Activated CD4-positive, alpha-beta T cell treated with anti-CD3 and anti-CD28 coated beads for 48 hours (primary cell): Measurements from ENCODE around the gene EML3.

Source experiments
- DNase-seq: peaks from one replicate; pipeline ENCODE4 v3.0.0-alpha.2; 2020

Gene EML3

DNA sequence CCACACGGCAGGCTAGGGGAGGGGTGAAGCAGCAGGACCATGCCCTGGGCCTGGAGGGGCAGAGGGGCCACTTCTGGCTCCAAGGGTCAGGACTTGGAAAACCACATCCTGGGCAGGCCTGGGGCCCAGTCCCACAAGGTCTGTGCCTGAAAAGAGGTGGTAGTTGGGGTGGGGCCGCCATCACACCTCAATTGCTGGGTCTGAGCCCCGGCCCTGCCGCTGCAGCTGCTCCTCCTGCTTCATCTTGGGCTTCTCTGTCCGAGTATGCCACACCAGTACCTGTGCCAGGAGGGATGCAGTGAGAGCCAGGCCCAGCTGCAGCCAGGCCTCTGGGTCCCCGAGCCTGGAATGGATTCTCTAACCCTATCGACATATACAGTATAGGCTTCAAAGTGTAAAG, 2.9 kb upstream of the EML3 start:
- no peak for DNase-seq

DNA sequence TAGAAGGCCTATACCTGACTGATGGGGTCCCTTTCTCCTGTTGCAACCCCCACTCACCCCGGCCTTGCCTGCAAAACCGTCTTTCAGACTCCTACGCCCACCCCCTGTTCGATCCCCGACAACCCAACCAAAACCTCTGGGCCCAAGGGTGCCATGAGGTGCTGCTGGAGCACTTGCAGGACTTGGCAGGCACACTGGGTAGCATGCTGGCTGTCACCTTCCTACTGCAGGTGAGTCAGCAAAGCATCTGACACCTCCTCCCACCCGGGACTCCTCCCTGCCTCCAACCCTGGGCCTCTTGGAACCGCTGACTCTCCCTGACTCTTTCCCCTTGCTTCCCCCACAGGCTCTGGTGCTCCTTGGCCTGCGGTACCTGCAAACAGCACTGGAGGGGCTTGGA, 1.7 kb upstream of the EML3 start:
- peak; percentile 75 for DNase-seq

DNA sequence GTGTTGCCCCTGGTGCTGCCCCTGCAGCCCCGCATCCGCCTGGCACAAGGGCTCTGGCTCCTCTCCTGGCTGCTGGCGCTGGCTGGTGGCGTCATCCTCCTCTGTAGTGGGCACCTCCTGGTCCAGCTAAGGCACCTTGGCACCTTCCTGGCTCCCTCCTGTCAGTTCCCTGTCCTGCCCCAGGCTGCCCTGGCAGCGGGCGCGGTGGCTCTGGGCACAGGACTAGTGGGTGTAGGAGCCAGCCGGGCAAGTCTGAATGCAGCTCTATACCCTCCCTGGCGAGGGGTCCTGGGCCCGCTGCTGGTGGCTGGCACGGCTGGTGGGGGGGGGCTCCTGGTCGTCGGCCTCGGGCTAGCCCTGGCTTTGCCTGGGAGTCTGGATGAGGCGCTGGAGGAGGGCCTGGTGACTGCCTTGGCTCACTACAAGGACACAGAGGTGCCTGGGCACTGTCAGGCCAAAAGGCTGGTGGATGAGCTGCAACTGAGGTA, 760 bp upstream of the EML3 start:
- DNase-seq: no peak

DNA sequence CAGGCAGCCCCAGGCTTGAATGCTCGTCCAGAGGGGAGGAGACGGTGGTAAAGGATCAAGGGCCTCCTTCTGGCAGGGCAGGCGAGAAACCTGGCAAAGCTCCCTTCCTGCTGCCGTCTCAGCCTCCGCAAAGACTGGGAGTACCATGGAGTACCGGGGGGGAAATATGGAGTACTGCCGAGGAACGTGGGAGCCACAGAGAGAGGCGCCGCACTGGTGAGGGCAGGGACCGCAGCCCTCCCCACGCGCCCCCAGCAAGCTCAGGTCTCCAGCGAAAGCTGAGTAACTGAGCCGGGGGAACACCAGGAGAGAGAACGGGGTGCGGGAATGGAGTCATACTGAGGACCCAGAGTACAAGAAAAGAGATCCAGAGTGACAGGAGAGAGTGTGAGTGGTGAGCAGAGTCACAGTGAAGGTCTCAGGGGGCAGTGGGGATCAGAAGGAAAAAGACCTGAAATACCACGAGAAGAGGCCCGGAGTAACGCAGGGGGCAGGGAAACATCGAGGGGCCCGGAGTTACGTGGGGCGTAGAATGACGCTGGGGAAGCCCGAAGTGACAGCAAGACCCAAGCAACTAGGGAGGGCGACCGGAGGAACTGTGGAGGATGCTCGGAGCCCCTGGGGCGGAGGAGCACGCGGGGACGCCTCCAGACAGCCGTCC, 740 bp downstream of the EML3 start:
- peak; percentile 68 for DNase-seq

DNA sequence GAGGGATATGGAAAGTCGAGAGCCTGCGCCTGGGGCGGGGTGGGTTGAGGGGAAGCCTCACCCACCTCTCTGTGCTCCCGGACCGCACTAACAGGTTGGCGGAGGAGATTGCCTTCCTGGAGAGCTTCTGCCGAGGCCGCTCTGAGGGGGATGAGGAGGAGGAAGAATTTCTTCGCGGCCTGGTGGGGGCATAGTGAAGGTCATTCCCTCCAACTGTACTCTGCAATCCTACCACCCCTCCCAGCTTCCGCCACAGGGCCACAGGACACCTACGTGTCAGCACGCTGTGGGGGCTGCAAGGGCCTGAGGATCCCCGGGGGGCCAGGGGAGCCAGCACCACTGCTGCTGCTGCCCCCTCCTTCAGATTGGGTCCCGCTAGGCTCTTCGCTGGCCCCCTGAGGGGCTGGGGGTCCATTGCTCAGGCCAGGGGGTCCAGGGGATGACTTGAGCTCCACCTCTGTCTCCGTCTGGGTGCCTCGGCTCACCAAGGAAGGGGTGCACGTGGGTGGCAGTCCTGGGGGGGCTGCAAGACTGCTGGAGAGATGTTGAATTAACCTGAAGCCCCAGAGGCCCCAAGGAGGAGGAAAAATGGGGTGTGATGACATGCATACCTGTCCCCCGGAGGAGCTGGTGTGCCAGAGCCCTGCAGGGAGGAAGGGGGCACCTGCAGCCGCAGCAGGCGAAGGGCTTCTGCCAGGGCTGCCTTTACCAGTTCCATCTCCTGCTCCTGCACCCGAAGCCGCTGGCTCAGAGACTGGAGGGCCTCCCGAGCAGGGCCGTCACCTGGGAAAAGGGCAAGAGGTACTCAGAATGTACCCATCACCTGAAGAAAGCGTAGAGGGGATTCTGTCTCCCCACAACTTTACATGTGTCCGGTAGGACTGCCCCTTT, 1.5 kb downstream of the EML3 start:
- DNase-seq: no peak

DNA sequence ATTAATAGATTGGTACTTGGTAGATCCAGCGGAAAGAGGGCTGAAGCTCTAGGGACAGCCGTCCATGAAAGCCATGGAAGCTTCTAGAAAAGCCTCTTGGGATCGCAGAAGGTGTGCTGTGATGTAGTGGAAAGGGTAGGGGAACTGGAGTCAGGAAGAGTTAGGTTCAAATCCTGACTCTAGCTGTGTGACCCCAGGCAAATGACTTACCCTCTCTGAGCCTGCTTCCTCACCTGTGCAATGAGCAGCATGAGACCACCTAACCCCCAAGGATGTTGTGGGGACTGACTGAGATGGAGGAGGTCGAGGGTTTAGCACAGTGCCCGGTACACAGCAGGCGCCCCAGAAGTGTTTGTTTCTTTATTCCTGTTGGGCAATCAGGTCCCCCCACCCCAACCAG, 2.2 kb downstream of the EML3 start:
- DNase-seq: no peak

DNA sequence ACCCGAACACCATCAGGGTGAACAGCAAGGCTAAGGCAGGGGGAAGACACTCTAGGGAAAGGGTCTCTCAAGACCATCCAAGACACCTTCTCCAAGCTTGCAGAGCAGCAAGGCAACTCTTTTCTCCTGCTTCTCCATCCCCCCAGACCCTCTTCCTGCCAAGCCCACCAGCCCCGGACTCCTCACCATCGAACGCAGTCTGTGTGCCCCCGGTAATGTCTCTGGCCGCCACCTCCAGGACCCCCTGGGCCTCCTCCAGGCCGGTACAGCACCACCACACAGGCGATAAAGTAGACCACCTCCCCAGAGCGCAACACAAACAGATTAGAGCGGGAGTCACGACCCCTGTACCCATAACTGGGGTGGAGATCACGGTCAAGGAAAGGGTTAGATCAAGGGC, 3.8 kb downstream of the EML3 start:
- no peak for DNase-seq

DNA sequence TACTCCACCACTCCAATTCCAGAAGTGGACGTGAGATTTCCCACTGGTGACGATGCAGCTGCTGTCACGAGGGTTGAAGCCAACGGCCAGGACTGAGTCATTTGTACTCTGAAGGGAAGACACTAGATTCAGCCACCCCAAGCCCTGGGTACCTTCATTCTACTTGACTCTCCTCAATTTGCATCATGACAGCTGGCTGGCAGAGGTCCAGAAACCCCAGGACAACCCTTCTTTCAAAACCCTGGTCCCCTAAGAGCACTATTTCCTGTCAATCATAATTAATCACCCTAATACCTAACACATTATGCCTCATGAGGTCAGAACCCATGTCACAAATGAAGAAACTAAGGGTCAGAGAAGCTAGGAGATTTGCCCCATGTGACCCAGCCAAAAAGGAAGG, 4.9 kb downstream of the EML3 start:
- no peak for DNase-seq

DNA sequence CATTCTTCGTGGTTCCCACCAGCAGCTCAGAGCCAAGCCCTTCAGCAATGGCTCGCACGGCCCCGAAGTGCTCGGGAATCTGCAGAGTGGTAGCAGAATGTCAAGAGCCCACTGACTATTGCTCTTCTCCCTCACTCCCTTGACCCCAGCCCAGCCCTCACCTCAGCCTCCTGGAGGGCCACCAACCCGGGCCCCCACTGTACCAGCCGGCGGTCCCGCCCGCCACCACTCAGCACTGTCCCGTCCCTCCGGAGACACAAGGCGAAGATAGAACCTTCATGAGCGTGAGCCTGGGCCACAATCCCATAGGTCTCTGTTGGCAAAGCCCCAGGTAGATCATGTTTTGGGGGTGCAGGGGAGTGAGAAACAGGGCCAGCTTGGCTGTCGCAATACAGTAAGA, 6.7 kb downstream of the EML3 start:
- DNase-seq: no peak

DNA sequence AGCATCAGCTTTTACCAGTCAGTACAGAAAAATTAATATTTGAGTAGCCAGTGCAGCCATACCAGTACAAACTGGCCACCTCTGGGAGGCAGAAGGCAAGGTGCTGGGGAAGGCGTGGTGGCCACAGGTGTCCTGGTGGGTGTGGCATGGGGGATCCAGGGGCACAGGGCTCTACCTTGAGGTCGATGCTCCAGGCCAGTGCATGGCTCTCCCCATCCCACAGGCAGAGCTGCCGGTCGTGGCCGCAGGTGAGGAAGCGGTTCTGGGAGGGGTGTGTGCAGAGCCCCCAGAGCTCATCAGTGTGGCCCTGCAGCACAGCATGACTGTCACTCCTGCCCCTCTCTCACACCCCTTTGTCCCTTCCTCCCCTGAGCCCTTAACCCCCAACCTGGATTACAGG, 7.1 kb downstream of the EML3 start:
- DNase-seq: no peak

DNA sequence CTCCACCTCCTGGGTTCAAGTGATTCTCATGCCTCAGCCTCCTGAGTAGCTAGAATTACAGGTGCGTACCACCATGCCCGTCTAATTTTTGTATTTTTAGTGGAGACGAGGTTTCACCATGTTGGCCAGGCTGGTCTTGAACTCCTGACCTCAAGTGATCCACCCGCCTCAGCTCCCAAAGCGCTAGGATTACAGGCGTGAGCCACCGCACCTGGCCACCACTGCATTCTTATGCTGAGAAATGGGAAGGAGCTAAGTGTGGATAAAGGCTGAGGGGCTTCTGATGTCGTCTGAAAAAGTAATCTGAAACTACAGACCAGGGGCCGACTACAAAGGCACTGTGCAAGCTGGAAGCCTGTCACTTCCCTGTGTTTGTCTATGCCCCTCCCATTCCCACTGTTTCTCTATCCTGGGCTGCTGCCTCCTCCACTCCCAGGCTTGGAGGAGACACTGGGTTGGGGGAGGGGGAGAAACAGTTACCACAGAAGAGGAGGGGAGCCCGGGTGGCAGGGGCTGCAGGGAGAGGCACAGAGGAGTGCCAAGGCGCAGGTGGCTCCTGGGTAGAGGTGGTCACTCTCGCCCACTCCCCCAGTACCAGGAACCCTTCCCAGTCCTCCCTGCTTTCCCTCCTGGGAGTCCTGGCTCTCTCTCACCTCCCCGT, 8.0 kb downstream of the EML3 start:
- no peak for DNase-seq

DNA sequence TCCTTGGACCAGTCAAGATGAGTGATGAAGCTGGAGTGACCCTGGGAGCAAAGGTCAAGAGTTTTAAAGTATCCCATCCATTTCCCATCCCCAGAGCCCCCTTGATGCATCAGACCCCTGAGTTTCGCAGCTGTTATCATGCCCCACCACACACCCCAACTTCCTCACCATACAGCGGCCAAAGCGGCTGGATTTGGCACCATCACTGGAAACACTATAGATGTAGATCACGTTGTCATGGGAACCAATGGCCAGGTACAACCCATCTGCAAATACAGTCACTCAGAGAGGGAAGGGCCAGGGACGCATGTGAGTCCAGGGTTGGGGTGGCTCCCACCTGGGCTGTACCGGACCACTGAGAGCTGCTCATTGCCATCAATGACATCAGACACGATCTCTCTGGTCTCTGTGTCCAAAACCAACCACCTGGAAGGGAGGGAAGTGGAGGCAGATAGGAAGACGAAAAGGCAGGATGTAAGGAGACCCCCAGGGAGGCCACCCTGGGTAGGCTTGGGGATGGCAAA, 8.7 kb downstream of the EML3 start:
- DNase-seq: no peak

DNA sequence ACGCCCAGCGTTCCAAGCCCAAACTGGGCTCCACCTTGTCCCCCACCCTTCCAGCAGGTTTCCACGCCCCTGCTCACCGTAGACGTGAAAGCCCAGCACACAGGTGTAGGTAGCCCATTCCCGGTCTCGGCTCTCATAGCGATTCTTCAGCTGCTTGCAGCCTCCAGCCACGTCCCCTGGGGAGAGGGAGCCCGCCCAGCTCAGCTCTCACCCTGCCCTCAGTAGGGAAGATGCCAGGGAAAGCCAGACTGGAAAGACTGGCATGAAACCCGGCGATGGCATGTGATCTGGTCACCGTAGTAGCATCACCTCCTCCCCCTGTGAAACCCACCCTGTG, 9.5 kb downstream of the EML3 start:
- DNase-seq: no peak

DNA sequence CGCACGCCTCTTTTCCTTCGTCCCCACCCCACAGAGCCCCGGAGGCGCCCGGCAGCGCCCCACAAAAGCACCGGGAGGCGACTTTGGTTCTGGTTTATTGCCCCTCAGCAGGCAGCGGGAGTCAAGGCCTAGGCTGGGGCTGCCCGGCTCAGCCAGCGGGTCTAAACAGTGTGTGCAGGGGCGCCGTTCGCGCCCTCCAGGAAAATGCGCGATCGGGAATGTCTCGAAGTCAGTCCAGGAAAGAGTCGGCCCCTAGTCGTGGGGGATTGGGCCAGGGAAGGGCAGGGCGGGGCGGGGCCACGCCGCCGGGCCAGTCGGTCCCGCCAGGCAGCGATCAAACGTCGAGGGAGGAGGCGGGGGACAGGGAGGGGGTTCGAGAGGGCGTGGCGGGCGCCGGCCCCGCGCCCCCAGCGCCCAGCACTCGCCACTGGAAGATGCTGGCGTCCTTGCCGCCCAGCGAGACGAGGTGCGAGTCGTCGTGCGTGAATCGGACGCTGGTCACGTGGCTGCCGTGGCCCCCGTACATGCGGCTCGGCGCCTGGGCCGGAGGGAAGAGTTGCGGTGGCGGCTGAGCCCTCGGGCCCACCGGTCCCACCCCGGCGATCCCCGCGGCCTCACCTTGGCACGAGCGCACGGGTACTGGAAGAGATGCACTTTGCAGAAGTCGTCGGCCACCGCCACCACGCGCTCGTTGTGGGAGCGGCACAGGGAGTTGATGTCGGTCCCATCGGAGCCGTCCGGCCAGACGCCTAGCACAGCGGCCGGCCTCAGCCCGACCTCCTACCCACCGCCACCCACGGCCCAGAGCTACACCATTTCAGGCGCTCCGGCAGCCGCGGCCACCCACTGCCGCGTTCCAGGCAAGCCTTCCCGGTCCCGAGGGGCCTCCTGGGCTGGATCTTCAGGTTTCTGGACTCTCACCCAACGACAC, 10.2 kb downstream of the EML3 start:
- peak; percentile 36 for DNase-seq

DNA sequence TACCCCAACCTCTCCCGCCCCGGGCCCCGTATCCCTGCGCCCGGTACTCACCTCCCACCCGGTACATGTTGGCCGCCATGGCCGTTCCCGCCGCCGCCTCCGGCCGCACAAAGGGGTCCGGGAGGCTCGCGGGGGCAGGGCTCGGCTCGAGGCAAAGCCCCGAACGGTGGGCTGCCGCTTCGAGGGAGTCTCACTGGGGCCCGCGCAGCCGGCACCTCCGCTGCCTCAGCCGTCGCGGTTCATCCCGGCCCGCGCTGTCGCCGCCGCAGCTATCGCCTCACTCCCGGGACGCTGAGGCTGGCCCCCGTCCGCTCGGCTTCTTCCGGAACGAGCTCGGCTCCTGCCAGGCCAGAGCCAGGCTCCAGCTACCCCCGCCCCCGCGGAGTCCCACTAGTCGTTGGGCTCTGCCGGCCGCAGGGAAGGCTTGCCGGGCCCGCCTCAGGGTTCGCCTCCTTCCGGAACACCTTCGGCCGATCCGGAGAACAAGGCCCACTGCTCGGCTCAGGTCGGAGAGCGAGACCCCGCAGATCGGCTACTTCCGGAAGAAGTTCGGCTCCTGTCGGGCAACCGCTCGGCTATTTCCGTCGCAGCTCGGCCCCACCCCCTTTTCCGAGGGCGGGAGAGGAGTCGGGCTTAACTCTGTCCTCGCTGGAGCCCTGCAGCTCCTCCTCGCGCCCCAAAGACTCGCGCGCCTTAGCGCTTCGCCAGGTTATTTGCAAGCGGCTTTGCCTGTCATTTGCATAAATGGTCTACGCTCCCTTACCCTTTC, 11.0 kb downstream of the EML3 start, which contains the start of gene MTA2:
Gene MTA2 (minus strand): TSS at position 494 of the 769 bp plus-strand sequence. CDS start 415 bp downstream, at position 79.
- peak; percentile 100 for DNase-seq

DNA sequence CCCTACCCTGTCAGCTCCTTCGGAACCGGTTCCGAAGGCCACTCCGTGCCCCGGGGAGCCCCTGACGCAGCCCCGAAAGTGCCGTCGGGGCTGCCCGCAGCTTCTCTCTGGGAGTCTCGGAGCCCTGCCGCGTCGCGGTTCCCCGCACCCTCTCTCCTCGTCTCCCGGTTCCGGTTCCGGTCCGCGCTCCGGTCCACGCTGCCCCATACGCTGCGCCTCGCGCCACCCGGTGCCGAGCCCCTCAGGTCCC, 11.5 kb downstream of the EML3 start:
- DNase-seq: peak; percentile 67

DNA sequence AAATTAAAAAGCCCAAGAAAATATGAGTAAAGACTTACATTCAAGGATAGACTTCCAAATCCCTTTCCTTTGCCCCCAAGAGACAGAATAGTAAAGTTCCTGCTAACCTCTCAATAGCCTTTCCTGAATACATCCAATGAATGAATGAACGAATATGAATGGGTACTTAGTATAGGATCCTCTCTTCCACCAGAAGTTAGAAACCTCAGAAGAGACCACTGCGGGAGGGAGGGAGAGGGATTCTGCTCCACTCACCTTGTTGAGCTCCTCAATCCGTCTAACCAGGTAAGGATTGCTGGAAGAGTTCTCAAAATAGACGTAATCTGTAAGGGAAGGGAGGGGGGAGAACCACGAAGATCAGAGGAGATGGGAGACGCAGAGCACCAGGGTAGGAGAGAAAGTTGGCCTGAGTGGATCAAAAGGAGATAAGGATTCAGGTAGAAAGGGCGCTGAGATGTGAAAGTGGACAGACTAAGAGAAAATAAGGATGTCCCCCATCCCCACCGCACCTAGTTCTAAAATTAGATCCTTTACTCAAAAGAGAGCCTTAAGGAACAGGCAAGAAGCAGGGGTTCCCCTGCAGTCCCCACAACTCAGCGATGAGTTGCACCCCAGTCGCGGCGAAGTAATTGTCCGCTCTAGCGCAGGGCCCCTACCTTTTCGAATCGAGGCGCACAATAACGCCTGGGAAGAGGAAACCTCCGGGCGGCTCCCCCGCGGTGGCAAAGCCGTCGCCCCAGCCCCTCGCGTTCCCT, 12.0 kb downstream of the EML3 start:
- no peak for DNase-seq

DNA sequence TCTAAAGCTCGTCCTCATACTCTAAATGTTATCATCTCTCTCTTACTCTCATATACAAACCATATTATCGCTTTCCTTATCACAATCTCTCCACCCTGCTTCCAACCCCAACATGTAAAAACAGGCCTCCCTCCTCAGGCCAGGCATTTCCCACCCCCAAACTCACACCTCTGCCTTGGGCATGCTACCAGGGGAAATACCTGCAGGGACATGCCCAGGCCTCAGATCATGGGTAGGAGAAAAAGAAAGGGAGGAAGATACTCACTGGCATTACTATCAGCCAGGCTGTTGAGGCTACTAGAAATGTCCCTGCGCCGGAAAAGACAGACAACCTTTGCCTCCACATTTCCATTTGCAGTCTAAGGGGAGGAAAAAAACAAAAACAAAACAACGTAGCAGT, 12.7 kb downstream of the EML3 start:
- DNase-seq: no peak

DNA sequence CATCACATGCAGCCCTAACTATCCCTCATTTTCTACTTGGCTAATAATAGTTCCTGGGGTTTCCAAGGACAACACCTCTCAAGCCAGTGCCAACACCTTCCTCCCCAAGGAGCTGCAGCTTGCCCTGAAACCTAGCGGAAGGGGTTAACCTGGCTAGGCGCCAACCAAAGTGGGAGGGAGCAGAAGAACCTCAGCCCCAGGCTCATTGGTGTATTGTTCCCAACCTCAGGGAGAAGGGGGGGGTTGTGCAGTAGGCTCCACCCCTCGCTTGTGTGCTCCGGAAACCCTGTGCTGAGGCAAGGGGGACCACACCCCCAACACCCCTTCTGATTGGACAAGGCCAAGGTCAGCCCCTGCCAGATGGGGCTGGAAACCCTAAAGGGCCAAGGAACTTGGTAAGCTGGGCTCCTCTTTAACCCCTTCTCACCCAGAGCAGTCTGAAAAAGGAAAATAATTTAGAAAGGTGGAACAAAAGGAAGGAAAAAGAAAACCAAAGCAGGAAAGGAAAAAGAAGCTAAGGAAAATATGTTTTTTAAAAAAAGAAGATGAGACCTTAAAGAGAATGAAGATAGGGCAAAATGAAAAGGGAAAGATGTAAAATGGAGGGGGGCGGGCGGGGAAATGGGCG, 13.4 kb downstream of the EML3 start:
- peak; percentile 98 for DNase-seq

DNA sequence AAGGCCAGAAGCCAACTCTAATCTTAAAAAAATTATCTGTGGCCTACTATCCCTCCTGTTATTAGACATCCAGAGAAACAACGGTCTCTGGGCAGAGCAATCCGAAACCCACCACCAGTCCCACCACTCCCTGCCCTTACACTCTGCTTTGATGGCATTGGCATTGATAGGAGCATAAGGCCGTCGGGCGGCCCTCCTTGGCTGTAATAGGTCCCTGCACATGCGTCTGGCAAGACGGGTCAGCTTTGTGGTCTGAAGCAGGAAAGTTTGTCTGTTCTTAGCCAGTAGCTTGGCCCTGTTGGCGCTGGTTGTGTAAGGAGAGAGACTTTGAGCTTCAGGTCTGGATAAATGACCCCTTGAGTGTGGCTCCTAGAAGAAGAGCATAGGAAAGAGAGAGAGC, 17.5 kb downstream of the EML3 start:
- DNase-seq: no peak
